MG63 (cell line): Measurements from ENCODE around the gene RDX. TPM values are rescaled to one million over a fixed set of nuclear protein-coding genes. Genes with fewer than 3 reads are reported as not detected.
A peak's percentile ranks its signal among the peaks of the same experiment; 100 is the strongest.
"Not testable (repeated sequence)": the region's sequence is repeated elsewhere in the genome, so short reads cannot be mapped to it uniquely, and the experiment has no call there.

Experiments
- DNase-seq: peaks from one replicate; pipeline ENCODE4 v3.0.0-alpha.2; 2020
- H3K27me3 ChIP-seq: fragments of 250-450 bp; sonication (Bioruptor Pico); 2 replicates; pipeline ENCODE4 v1.5.1; 2020; ENCODE audit warnings: mild to moderate bottlenecking, moderate library complexity
- H3K36me3 ChIP-seq: fragments of 250-450 bp; sonication (Bioruptor Pico); 2 replicates; pipeline ENCODE4 v1.5.1; 2020; ENCODE audit warnings: mild to moderate bottlenecking, moderate library complexity
- H3K4me3 ChIP-seq: fragments of 250-450 bp; sonication (Bioruptor Pico); 2 replicates; pipeline ENCODE4 v1.5.1; 2020; ENCODE audit warnings: mild to moderate bottlenecking, moderate library complexity
- H3K9me3 ChIP-seq: fragments of 250-450 bp; sonication (Bioruptor Pico); 2 replicates; pipeline ENCODE4 v1.5.1; 2020; ENCODE audit warnings: mild to moderate bottlenecking, moderate library complexity
- total RNA-seq: library from RNA; depleted of rRNA; stranded (reverse); fragments of >200 nt; shearing (Covaris generic); gene quantifications from 2 replicates; pipeline ENCODE4 v1.2.3, GENCODE V29; 2014; ENCODE audit warnings: low replicate concordance

Gene RDX
- total RNA-seq, 1 experiment from 2014 or later: 69.5 TPM

- no peak overlapping the region for H3K4me3 ChIP-seq
- no peaks in the 10 kb centered on the region for H3K9me3 ChIP-seq
- H3K36me3 ChIP-seq: no peaks in the 10 kb centered on the region
- DNase-seq: no peak
- no peaks in the 10 kb centered on the region for H3K27me3 ChIP-seq
Observed at GRCh38 chr11:110312670-110313069, 16.3 kb upstream of the RDX start.

- Histone ChIP-seq H3K9me3 (no peaks in the 10 kb centered on the region), H3K4me3 (no peak overlapping the region), H3K27me3 (no peaks in the 10 kb centered on the region), H3K36me3 (no peaks in the 10 kb centered on the region)
- peak; percentile 13 for DNase-seq
Observed at GRCh38 chr11:110311783-110312579, 15.6 kb upstream of the RDX start.

- no peak for DNase-seq
Observed at GRCh38 chr11:110308071-110308470, 11.7 kb upstream of the RDX start.

GRCh38 chr11:110306019-110306388 lies 9.6 kb upstream of the RDX start:
- H3K9me3 ChIP-seq, H3K4me3 ChIP-seq, H3K27me3 ChIP-seq, DNase-seq, H3K36me3 ChIP-seq: not testable (repeated sequence)

More at GRCh38 chr11:110308071-110308470, 11.7 kb upstream of the RDX start:
- H3K27me3 ChIP-seq: no peaks in the 10 kb centered on the region
- H3K4me3 ChIP-seq: no peak overlapping the region
- no peaks in the 10 kb centered on the region for H3K36me3 ChIP-seq
- no peaks in the 10 kb centered on the region for H3K9me3 ChIP-seq

- Histone ChIP-seq H3K4me3 (no peak overlapping the region), H3K36me3 (no peaks in the 10 kb centered on the region), H3K9me3 (no peaks in the 10 kb centered on the region), H3K27me3 (no peaks in the 10 kb centered on the region)
- DNase-seq: no peak
Observed at GRCh38 chr11:110305169-110306018, 9.0 kb upstream of the RDX start.

GRCh38 chr11:110303414-110303826 lies 7.0 kb upstream of the RDX start:
- no peaks in the 10 kb centered on the region for H3K36me3 ChIP-seq
- no peak overlapping the region for H3K4me3 ChIP-seq
- no peaks in the 10 kb centered on the region for H3K27me3 ChIP-seq
- DNase-seq: no peak
- no peaks in the 10 kb centered on the region for H3K9me3 ChIP-seq

GRCh38 chr11:110301577-110301976 lies 5.2 kb upstream of the RDX start:
- no peak overlapping the region for H3K4me3 ChIP-seq
- no peaks in the 10 kb centered on the region for H3K9me3 ChIP-seq
- H3K27me3 ChIP-seq: no peaks in the 10 kb centered on the region
- DNase-seq: no peak
- H3K36me3 ChIP-seq: no peaks in the 10 kb centered on the region

GRCh38 chr11:110301032-110301431 lies 4.6 kb upstream of the RDX start:
- Histone ChIP-seq H3K4me3 (no peak overlapping the region), H3K36me3 (no peaks in the 10 kb centered on the region), H3K9me3 (no peaks in the 10 kb centered on the region), H3K27me3 (no peaks in the 10 kb centered on the region)
- no peak for DNase-seq

GRCh38 chr11:110299006-110299785 lies 2.8 kb upstream of the RDX start:
- peaks cover 3% of the 10 kb centered on the region; the same call in 1 of the 2 replicates for H3K36me3 ChIP-seq

GRCh38 chr11:110298301-110298765 lies 1.9 kb upstream of the RDX start:
- Histone ChIP-seq H3K36me3 (peaks cover 3% of the 10 kb centered on the region; the same call in 1 of the 2 replicates), H3K4me3 (no peak overlapping the region), H3K27me3 (no peaks in the 10 kb centered on the region), H3K9me3 (no peaks in the 10 kb centered on the region)
- peak; percentile 50 for DNase-seq

More at GRCh38 chr11:110299006-110299785, 2.8 kb upstream of the RDX start:
- Histone ChIP-seq H3K9me3 (no peaks in the 10 kb centered on the region), H3K27me3 (no peaks in the 10 kb centered on the region), H3K4me3 (no peak overlapping the region)
- DNase-seq: no peak

- no peak for DNase-seq
- Histone ChIP-seq H3K4me3 (no peak overlapping the region; the same call in 1 of the 2 replicates), H3K36me3 (peaks cover 3% of the 10 kb centered on the region; the same call in 1 of the 2 replicates), H3K9me3 (no peaks in the 10 kb centered on the region), H3K27me3 (no peaks in the 10 kb centered on the region)
Observed at GRCh38 chr11:110297726-110298300, 1.4 kb upstream of the RDX start.

- DNase-seq: peak; percentile 47
- H3K36me3 ChIP-seq: peaks cover 3% of the 10 kb centered on the region; the same call in 1 of the 2 replicates
- no peaks in the 10 kb centered on the region for H3K9me3 ChIP-seq
- H3K4me3 ChIP-seq: peak overlapping the region; percentile 94
- no peaks in the 10 kb centered on the region for H3K27me3 ChIP-seq
Observed at GRCh38 chr11:110297076-110297725, 787 bp upstream of the RDX start.

GRCh38 chr11:110295531-110296225 lies 736 bp downstream of the RDX start:
- Histone ChIP-seq H3K27me3 (no peaks in the 10 kb centered on the region), H3K4me3 (peak overlapping the region; percentile 94), H3K36me3 (peaks cover 12% of the 10 kb centered on the region), H3K9me3 (no peaks in the 10 kb centered on the region)
- DNase-seq: peak; percentile 63

GRCh38 chr11:110295086-110295485 lies 1.3 kb downstream of the RDX start:
- Histone ChIP-seq H3K27me3 (no peaks in the 10 kb centered on the region), H3K9me3 (no peaks in the 10 kb centered on the region), H3K4me3 (peak overlapping the region; percentile 94), H3K36me3 (peaks cover 12% of the 10 kb centered on the region)
- no peak for DNase-seq

GRCh38 chr11:110294509-110294908 lies 1.9 kb downstream of the RDX start:
- H3K36me3 ChIP-seq: peaks cover 12% of the 10 kb centered on the region
- no peaks in the 10 kb centered on the region for H3K9me3 ChIP-seq
- H3K4me3 ChIP-seq: peak overlapping the region; percentile 94
- no peaks in the 10 kb centered on the region for H3K27me3 ChIP-seq
- no peak for DNase-seq
